Measurements from ENCODE around the gene UBE4A. TPM values are rescaled to one million over a fixed set of nuclear protein-coding genes. Genes with fewer than 3 reads are reported as not detected.

UBE4A gene
- total RNA-seq, 1 donor from 2014 or later: 48.4 TPM

DNA sequence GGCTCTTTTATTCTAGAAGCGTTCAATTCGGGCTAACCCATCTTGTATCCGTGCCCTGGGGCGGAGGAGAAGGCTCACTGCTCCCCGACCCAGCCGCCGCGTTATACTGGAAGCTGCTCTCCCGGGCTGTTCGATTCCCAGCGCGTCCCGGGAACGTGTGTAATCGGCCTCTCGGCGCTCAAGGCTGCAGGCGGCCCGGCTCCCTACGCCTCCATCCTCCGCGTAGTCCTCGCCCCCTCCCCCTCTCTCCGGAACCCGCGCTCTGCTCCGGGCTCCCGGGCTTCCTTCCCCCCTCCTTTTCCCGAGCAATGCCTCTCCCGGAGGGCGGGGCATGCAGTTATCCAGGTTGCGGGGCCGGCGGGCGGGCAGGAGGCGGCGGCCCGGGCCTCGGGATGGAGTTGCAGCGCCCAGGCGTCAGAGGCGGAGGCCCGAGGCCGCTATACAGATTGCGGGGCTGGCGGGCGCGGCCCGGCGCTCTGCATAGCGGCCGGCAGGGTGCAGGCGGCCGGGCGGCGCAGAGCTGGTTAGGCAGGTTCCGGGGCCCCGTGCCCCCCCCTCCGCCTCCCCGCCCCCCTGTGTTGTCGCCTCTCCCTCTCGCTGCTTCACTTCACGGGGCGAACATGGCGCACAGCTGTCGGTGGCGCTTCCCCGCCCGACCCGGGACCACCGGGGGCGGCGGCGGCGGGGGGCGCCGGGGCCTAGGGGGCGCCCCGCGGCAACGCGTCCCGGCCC lies 76.7 kb downstream of the UBE4A start, which contains the start of gene KMT2A:
TSS of gene KMT2A (plus strand) at position 600 of the 732 bp plus-strand sequence. CDS start at position 621, 21 bp downstream.
- intact Hi-C loops (cut with micrococcal nuclease): loop anchor here (1.0 to 10.0 kb wide), 14 partner anchors 7 to 829 kb away; partner anchors contain the start of genes ATP5MG, BCL9L, CBL and CD3E

DNA sequence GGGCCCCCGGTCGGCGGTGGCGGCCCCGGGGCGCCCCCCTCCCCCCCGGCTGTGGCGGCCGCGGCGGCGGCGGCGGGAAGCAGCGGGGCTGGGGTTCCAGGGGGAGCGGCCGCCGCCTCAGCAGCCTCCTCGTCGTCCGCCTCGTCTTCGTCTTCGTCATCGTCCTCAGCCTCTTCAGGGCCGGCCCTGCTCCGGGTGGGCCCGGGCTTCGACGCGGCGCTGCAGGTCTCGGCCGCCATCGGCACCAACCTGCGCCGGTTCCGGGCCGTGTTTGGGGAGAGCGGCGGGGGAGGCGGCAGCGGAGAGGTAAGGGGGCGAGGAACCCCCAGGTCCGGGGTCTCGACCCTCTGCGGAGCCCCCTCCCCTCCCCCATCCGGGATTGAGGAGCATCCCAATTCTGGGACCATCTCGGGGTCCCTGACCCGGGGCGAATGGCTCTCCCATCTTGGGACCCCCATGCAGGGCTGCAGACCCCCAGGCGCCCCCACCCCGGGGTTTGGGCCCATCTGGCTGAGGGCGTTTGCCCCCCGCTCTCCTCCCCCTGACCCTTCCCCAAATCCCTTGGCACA lies 77.3 kb downstream of the UBE4A start:
- intact Hi-C loops (cut with micrococcal nuclease): loop anchor here (1.0 to 10.0 kb wide), 9 partner anchors 194 to 828 kb away; partner anchors contain the start of genes BCL9L, CBL, DPAGT1 and RPS25

- intact Hi-C loops (cut with micrococcal nuclease): loop anchor here (1.0 to 10.0 kb wide), 13 partner anchors 11 to 827 kb away; partner anchors contain the start of genes ATP5MG, BCL9L, CBL and CD3D
Observed at GRCh38 chr11:118437208-118438125, 78.1 kb downstream of the UBE4A start.

- intact Hi-C loops (cut with micrococcal nuclease): loop anchor here (1.0 to 10.0 kb wide), 13 partner anchors 10 to 826 kb away; partner anchors contain the start of genes ATP5MG, BCL9L, CBL and CD3D
Observed at GRCh38 chr11:118438314-118438931, 79.0 kb downstream of the UBE4A start.

DNA sequence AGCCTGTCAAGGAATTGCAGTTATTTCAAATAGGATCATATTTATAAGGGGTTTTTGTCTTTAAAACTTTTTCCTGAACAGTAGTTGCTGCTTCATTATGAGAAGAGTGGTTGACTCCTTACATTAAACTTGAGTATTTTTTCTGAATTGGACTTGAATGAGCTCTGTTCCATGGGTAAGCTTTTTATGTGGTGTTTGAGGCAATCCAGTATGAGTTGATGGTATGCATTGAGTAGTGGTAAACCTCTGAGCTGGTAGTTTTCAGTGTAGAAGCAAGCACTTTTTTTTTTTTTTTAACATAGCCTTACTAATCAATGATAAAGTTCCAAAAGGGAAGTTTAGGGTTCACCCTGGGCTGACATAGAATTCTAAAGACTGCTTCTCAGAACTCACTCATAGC lies 80.2 kb downstream of the UBE4A start:
- intact Hi-C loops (cut with micrococcal nuclease): loop anchor here (2.0 to 10.0 kb wide), 12 partner anchors 97 to 825 kb away; partner anchors contain the start of genes BCL9L, CBL, CD3D and DPAGT1

GRCh38 chr11:118441770-118442275 lies 82.4 kb downstream of the UBE4A start:
- intact Hi-C loops (cut with micrococcal nuclease): loop anchor here (2.0 to 5.0 kb wide), 4 partner anchors 27 to 440 kb away; partner anchors contain the start of gene ARCN1

DNA sequence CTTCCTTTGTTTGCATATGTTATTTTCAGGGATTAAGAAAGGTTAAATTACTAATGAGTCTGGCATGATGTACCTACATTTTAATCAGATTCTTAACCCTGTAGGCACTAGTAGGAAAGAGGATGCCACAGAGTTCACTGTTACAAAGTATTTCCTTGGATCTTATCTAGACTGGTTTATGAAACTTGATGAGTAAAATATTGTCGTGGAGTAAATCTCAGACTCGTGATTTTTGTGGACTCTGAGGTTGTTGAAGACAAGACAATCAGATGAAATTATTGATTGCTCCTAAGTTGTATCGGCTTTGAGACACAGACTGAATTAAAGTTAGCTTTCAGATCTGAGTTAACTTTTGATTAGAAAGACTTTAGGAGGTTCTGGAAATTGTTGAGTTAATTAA lies 82.9 kb downstream of the UBE4A start:
- intact Hi-C loops (cut with micrococcal nuclease): loop anchor here (2.0 to 5.0 kb wide), 4 partner anchors 26 to 440 kb away; partner anchors contain the start of gene ARCN1

DNA sequence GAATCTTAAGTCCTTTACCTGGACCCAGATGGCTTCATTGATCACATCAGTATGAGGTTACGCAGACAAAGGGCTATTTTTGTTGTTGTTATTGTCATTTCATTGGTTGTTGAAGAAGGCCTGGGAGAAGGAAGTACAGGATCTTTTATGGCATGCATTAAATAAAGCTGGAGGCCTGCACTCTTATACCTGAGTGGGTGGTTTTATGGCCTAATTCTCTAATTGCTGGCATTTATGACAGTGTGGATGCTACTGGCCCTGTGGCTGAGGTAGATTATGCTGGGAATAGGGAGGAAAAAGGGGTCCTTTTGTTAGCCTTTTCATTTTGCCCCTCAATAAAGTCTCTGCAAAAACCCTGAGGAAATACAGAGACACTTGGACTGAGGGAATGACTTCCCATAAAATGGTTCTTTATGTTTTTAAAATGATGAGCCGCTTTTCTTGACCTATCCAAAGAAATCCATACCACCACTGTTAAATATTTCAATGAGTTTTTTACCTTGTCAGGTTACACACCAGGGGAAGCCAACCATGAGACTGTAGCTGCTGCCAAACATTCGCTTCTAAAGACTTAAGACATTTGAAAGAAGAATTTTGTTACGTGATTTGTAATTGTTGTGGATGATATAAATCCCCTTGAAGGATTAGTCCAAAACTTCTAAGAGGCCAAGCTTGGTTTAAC lies 83.6 kb downstream of the UBE4A start:
- intact Hi-C loops (cut with micrococcal nuclease): loop anchor here (1.0 to 5.0 kb wide), 5 partner anchors 8 to 441 kb away; partner anchors contain the start of gene ARCN1

- intact Hi-C loops (cut with micrococcal nuclease): loop anchor here (1.0 to 5.0 kb wide), 5 partner anchors 8 to 441 kb away; partner anchors contain the start of gene ARCN1
Observed at GRCh38 chr11:118443590-118444218, 84.3 kb downstream of the UBE4A start.

DNA sequence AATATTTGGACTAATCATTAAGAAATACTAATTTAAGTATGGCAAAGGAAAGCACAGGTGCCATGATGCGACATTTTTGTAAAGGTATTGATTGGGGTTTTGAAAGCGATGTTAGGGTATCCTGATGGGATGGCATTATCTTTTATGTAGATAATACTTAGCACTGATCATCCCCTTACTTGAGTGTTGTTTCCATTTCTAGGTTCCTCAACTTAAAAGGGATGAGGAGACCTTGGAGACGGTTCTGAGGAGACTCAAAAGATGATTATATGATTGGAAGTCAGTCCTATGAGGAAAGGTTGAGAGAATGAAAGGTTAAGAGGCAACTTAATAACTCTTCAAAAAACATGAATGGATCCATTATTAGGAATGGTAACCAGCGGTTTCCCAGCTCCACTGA lies 88.0 kb downstream of the UBE4A start:
- intact Hi-C loops (cut with micrococcal nuclease): no loop called here

DNA sequence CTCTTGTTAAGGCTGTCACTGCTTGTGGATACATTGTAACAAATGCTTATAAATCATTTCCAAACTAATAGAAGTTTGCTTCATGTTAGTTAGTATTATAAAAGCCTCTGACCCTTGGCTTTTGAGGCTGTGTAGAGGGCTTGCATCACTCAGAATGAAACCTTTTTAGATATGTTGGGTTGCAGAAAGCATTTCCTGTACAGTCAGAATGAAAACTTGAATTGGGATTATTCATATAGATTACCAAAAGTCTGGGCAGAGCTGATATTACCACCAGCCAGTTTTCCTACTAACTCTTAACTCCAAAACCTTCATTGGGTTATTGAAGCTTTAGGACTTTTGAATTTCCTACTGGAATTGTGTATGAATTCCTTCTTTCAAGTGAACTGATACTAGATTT lies 88.9 kb downstream of the UBE4A start:
- intact Hi-C loops (cut with micrococcal nuclease): loop anchor here (1.0 kb wide), 2 partner anchors 10 to 52 kb away; no protein-coding TSS in a partner anchor

Other genes starting within 250 kb of the UBE4A start
- 0.17 and 0.29 TPM in 2 replicates for gene SCN4B, start 206.8 kb upstream of the UBE4A start, total RNA-seq
- not detected in 2 replicates for gene SCN2B, start 183.0 kb upstream of the UBE4A start, total RNA-seq
- gene JAML, start 134.6 kb upstream of the UBE4A start, total RNA-seq: 53.1 and 55.6 TPM in 2 replicates
- 19.7 and 23.9 TPM in 2 replicates for gene MPZL3, start 107.2 kb upstream of the UBE4A start, total RNA-seq
- gene MPZL2, start 95.3 kb upstream of the UBE4A start, total RNA-seq: 3.9 and 4.8 TPM in 2 replicates
- gene CD3E, start 54.9 kb upstream of the UBE4A start, total RNA-seq: 684 and 696 TPM in 2 replicates
- 648 and 691 TPM in 2 replicates for gene CD3D, start 16.9 kb upstream of the UBE4A start, total RNA-seq
- gene CD3G, start 15.3 kb upstream of the UBE4A start, total RNA-seq: 223 and 229 TPM in 2 replicates
- 267 and 272 TPM in 2 replicates for gene ATP5MG, start 42.0 kb downstream of the UBE4A start, total RNA-seq
- 148 and 158 TPM in 2 replicates for gene KMT2A, start 76.9 kb downstream of the UBE4A start, total RNA-seq
- 0.90 and 2.2 TPM in 2 replicates for gene TTC36, start 167.9 kb downstream of the UBE4A start, total RNA-seq
- gene TMEM25, start 171.6 kb downstream of the UBE4A start, total RNA-seq: 7.7 and 13.3 TPM in 2 replicates
- 10.2 and 10.8 TPM in 2 replicates for gene IFT46, start 206.3 kb downstream of the UBE4A start, total RNA-seq
- 154 and 161 TPM in 2 replicates for gene ARCN1, start 212.8 kb downstream of the UBE4A start, total RNA-seq
- 0.56 and 1.0 TPM in 2 replicates for gene PHLDB1, start 248.0 kb downstream of the UBE4A start, total RNA-seq